Raji (cell line): ENCODE measurements around the gene ORAI2.
A peak's percentile ranks its signal among the peaks of the same experiment; 100 is the strongest.

Source experiments
- POLR2A ChIP-seq: IDR thresholded peaks from 2 replicates; pipeline ENCODE4 v1.6.1; 2011; ENCODE audit warnings: low read depth, low read length, control low read depth; ENCODE audit not compliant: insufficient read depth

The ORAI2 gene

GRCh38 chr7:102455596-102455995, 22.2 kb downstream of the ORAI2 start:
- TF ChIP-seq POLR2A = no peak

- no peak for TF ChIP-seq POLR2A
Measured at GRCh38 chr7:102456327-102456726, 23.0 kb downstream of the ORAI2 start.

DNA sequence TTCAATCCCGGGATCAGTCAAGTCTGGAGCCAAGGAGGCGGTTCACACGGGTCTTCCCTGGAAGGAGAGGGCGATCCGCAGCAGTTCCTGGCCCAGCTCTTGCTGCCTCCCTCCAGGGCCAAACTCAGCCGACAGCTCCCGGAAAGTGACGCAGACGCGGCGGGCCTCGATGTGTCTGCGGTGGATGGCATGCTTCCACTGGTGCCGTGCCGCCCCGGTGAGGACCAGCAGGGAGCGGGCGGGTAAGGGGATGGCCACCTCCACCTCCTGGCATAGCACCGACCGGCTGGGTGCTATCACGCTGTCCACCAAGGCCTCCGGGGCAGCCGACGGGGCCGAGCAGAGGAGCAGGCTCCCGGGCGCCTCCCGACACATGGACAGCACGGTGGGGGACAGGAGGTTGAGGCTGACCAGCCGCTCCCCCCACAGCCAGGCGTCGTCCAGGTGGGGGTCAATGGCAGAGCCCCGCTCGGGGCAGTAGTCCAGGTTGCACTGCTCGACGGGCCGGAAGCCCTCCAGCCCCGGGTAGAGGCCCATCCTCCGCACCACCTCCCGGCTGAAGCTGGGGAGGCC, 24.1 kb downstream of the ORAI2 start:
- TF ChIP-seq POLR2A = no peak

DNA sequence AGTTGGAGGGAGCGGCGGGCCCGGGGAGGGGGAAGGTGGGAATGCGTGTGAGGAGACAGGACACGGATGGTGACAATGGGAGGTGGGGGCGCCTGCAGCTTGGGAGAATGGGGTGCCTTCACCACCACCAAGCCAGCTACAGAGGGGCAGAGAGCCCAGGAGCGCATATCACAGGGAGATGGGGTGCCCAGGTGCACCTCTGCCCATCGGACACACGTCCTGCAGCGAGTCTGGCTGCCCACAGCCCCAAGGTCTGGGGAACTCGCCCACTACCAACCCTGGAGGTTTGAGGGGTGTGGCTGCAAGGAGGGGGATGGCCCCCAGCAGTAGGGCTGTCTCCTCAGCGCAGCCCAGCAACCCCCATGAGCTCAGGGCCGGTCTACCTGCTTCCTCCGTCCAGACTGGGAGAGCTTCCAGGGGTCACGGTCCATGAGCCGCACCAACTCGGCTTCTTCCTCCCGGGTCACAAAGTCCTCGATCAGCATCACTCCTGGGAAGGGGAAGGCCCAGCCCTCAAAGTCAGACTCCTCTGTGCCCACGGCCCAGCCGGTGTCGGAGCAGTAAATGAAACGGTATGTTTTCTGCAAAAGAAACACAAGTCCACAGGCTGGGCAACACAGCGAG, 26.0 kb downstream of the ORAI2 start:
- TF ChIP-seq POLR2A = no peak

DNA sequence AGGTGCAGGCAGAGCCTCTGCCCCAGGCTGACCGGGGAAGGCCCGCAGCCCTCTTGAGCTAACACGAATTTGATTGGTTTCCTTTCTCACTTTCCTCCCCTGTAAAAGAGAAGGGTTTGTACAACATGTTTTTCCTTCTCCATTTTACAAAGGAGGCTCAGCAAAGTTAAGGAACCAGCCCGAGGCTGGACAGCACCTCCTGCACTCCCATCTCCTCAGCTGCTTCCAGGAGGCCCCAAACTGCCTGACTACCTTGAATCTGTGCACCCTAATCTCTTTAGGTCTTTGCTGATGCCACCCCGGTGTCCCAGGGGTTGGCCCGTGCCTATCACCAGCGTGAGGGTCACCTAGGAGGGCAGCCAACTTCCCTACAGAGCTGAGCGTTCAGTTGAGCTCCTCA, 27.1 kb downstream of the ORAI2 start:
- no peak for TF ChIP-seq POLR2A

GRCh38 chr7:102463841-102464576, 30.6 kb downstream of the ORAI2 start:
- TF ChIP-seq POLR2A = no peak

GRCh38 chr7:102464577-102465280, 31.4 kb downstream of the ORAI2 start, which contains the start of the genes ALKBH4 and LRWD1:
Gene ALKBH4, minus strand, starts transcription at chr7:102464863. Its CDS starts 27 bp downstream, at chr7:102464836.
Gene LRWD1, plus strand, starts transcription at chr7:102464984. Its CDS starts 97 bp downstream, at chr7:102465081.
- peak; percentile 90 for TF ChIP-seq POLR2A

GRCh38 chr7:102466097-102466496, 32.7 kb downstream of the ORAI2 start:
- TF ChIP-seq POLR2A = no peak

GRCh38 chr7:102467581-102468477, 34.5 kb downstream of the ORAI2 start:
- TF ChIP-seq POLR2A = no peak

DNA sequence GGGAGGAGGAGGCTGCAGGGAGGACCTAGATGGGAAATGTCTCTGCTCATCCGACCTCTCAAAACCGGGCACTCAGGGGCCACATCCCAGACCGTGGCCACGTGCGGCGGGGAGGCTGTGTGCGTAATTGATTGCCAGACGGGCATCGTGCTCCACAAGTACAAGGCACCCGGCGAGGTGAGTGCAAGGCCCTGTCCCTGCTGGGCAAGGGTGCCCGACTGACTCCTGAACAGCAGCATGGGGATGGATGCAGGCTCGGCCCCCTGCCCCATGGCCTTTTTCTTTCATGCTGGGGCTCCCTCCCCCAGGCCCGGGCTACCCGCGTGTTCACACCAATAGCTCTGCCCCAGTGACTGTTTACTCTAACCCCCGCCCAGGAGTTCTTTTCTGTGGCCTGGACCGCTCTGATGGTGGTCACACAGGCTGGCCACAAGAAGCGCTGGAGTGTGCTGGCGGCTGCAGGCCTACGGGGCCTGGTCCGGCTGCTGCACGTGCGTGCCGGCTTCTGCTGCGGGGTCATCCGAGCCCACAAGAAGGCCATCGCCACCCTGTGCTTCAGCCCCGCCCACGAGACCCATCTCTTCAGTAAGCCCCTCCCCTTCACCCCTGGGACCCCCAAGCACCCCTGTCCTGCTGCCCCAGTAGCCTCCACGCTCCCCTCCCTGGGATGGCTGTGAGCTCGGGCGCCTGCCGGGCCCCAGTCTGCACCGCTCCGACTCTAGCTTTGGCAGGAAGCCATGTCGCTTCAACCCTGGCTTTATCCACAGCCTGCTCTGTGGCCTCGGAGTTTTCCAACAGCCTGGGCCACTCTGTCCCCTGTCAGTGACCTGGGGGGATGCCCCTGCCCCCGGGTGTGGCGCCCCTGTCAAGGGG, 35.3 kb downstream of the ORAI2 start:
- TF ChIP-seq POLR2A = no peak

DNA sequence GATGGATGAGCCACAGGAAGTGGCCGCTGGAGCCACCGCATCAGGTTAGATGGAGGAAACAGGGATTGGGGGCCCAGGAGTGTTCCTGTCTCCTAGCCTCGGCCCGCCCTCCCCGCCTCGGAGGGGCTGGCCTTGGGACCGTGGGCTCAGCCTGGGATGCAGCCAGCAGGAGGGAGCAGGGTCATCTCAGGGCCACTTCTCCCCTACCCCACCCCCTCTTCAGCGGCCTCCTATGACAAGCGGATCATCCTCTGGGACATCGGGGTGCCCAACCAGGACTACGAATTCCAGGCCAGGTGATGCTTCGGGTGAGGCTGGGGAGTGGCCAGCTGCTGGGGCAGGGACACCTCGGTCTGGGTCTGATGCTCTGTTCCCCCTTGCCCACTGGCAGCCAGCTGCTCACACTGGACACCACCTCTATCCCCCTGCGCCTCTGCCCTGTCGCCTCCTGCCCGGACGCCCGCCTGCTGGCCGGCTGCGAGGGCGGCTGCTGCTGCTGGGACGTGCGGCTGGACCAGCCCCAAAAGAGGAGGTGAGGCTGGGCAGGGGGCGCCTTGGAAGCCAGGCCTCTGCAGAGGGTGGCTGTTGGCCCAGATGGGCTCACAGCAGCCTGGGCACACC, 36.1 kb downstream of the ORAI2 start:
- no peak for TF ChIP-seq POLR2A

DNA sequence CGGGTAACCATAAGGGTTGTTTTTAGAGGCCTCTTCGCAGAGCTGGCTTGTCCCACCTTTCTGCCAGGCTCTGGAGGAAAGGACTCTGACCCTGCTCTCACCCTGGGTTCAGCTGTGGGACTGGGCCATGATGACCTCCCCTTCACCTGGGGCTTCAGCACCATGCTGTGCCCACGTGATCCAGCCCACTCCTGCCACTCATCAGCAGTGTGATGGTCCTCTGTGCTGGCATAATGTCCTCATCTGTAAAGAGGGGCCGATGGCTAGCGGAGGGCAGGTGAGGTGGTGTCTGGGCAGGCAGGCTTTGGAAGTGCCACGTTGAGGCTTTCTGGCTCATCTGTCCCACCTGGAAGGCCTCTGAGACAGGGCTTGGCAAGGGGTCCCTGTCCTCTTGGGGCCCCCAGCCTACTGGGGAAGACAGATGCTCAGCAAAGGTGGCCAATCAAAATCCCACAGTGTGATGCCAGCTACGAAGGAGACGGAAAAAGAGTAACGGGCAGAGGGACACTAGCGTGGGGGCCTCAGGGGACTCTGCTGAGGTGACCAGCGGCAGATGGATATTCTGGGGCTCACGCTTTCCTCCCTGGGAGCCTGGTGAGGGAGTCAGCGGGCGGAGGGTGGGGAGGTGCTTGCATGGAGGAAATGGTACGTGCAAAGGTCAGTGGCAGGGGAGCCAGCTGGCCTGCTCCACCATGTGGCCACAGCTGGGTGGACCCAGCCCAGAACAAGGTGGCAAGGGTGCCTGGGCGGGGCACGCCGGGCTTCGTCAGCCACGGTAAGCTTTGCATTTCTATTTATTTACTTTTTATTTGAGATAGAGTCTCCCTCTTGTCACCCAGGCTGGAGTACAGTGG, 36.8 kb downstream of the ORAI2 start:
- TF ChIP-seq POLR2A = no peak
